GM23248 (cell line): ENCODE data around the gene THADA. TPM values are rescaled to one million over a fixed set of nuclear protein-coding genes. Genes with fewer than 3 reads are reported as not detected.

Experiments
- DNase-seq: peaks from one replicate; pipeline ENCODE4 v3.0.0-alpha.2; 2015
- H2AFZ ChIP-seq: fragments of 200-600 bp; sonication (generic); 2 replicates; pipeline ENCODE4 v1.6.1; 2016; ENCODE audit warnings: antibody characterized with exemption
- H3F3A ChIP-seq: fragments of 200-600 bp; sonication (generic); 2 replicates; pipeline ENCODE4 v1.6.1; 2016; ENCODE audit warnings: mild to moderate bottlenecking, antibody characterized with exemption, mixed run types; ENCODE audit not compliant: insufficient read depth
- H3K27ac ChIP-seq: fragments of 200-600 bp; sonication (generic); 2 replicates; pipeline ENCODE4 v1.5.1; 2016; ENCODE audit warnings: mild to moderate bottlenecking
- H3K27me3 ChIP-seq: fragments of 200-600 bp; sonication (generic); replicated peaks from 2 replicates; pipeline ENCODE4 v1.6.1; 2016; ENCODE audit warnings: mild to moderate bottlenecking; ENCODE audit not compliant: insufficient read depth
- H3K36me3 ChIP-seq: fragments of 200-600 bp; sonication (generic); 2 replicates; pipeline ENCODE4 v1.6.1; 2016; ENCODE audit warnings: low read depth, mild to moderate bottlenecking
- H3K4me1 ChIP-seq: fragments of 200-600 bp; sonication (generic); 2 replicates; pipeline ENCODE4 v1.6.1; 2016; ENCODE audit warnings: mild to moderate bottlenecking; ENCODE audit not compliant: insufficient read depth
- H3K4me2 ChIP-seq: fragments of 200-600 bp; sonication (generic); one replicate; pipeline ENCODE4 v1.6.1; 2016; ENCODE audit warnings: mild to moderate bottlenecking; ENCODE audit not compliant: unreplicated experiment
- H3K4me3 ChIP-seq: fragments of 200-600 bp; sonication (generic); 2 replicates; pipeline ENCODE4 v1.5.1; 2016; ENCODE audit warnings: mild to moderate bottlenecking
- H3K79me2 ChIP-seq: fragments of 200-600 bp; sonication (generic); 2 replicates; pipeline ENCODE4 v1.6.1; 2016; ENCODE audit warnings: mild to moderate bottlenecking; ENCODE audit not compliant: insufficient read depth
- H3K9ac ChIP-seq: fragments of 200-600 bp; sonication (generic); 2 replicates; pipeline ENCODE4 v1.6.1; 2016; ENCODE audit warnings: mild to moderate bottlenecking
- H3K9me2 ChIP-seq: fragments of 200-600 bp; sonication (generic); 2 replicates; pipeline ENCODE4 v1.6.1; 2016; ENCODE audit warnings: mixed run types, mild to moderate bottlenecking, moderate library complexity; ENCODE audit not compliant: insufficient read depth
- H3K9me3 ChIP-seq: fragments of 200-600 bp; sonication (generic); one replicate; pipeline ENCODE4 v1.6.1; 2017; ENCODE audit warnings: low read depth
- H4K20me1 ChIP-seq: fragments of 200-600 bp; sonication (generic); 2 replicates; pipeline ENCODE4 v1.6.0; 2016; ENCODE audit not compliant: insufficient read depth
- EZH2 ChIP-seq: fragments of 200-600 bp; sonication (generic); IDR thresholded peaks from 2 replicates; pipeline ENCODE4 v1.6.1; 2018; ENCODE audit warnings: antibody characterized with exemption, mild to moderate bottlenecking; ENCODE audit not compliant: insufficient read depth, poor library complexity, severe bottlenecking
- EZH2phosphoT487 ChIP-seq: fragments of 200-600 bp; sonication (generic); IDR thresholded peaks from 2 replicates; pipeline ENCODE4 v1.6.1; 2018; ENCODE audit warnings: antibody characterized with exemption, moderate library complexity, mild to moderate bottlenecking, low read depth; ENCODE audit not compliant: insufficient read depth
- WGBS, 2 experiments: methylation state at CpG; one replicate each; pipeline ENCODE4 v1.1.6; 2015 to 2017; ENCODE audit warnings: low lambda C conversion rate in 2 of 2, low coverage in 1 of 2; ENCODE audit errors: missing lambda C conversion rate in 2 of 2; 5-methylcytosine and 5-hydroxymethylcytosine counted together
- in situ Hi-C: fragments of 300-500 bp; cut with MboI; formaldehyde crosslinking; loops from 2 replicates; pipeline ENCODE4 v1.15.0; 2020
- polyA plus RNA-seq: library from polyadenylated mRNA; unstranded; fragments of >200 nt; fragmentation: Nextera tagmentation; extraction: Ambion mirVana; gene quantifications from 2 replicates; pipeline ENCODE4 v1.2.1, GENCODE V29; 2016
- total RNA-seq: library from RNA; depleted of rRNA; stranded (reverse); fragments of >200 nt; shearing (Covaris generic); gene quantifications from 2 replicates; pipeline ENCODE4 v1.2.3, GENCODE V29; 2014

THADA gene
- total and polyA plus RNA-seq, 2 experiments from 2014 or later = 14.1 to 15.8 TPM

DNA sequence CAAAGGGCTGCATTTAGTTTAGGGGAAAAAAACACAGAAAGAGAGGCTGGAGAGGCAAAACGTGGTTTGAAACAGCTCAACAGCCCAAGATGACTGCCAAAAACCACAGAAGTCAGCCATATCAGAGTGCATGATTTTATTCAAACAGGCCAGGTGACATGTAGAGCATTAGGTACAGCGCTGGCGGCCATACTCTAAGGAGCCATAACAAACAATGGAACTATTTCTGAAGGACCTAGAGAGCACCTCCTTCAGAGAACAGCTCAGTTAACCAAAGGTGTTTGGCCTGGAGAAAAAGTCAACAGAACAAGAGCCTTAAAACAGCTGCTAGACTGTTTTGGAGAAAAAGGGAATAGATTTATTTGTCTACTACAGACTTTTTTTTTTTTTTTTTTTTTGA, 2.6 kb downstream of the THADA start:
- Histone ChIP-seq H3K27ac (no peak overlapping the region), H3K27me3 (no peaks in the 10 kb centered on the region), H3K9me2 (no peaks in the 10 kb centered on the region), H3K9me3 (no peaks in the 10 kb centered on the region), H3K4me3 (no peak overlapping the region), H3K79me2 (peaks cover 25% of the 10 kb centered on the region), H4K20me1 (no peaks in the 10 kb centered on the region), H3K9ac (no peak overlapping the region), H3K4me1 (peaks cover 29% of the 10 kb centered on the region), H3F3A (peaks cover 17% of the 10 kb centered on the region), H2AFZ (no peak overlapping the region), H3K4me2 (peak overlapping the region; percentile 41), H3K36me3 (peaks cover 4% of the 10 kb centered on the region; the same call in 1 of the 2 replicates)
- no peak for TF ChIP-seq EZH2phosphoT487
- TF ChIP-seq EZH2 = no peak
- WGBS, 2 experiments = 79 to 85% methylated on average over 3 of the region's 3 CpGs
- in situ Hi-C loops = no loop called here
- DNase-seq = peak; percentile 5

- peaks cover 29% of the 10 kb centered on the region for H3K4me1 ChIP-seq
- peak overlapping the region; percentile 6; the same call in 1 of the 2 replicates for H3K4me3 ChIP-seq
- peak overlapping the region; percentile 29 for H3K27ac ChIP-seq
- H3K9ac ChIP-seq = no peak overlapping the region
- TF ChIP-seq EZH2phosphoT487 = no peak
- no peak for TF ChIP-seq EZH2
- peak overlapping the region; percentile 41 for H3K4me2 ChIP-seq
- in situ Hi-C loops = no loop called here
- H2AFZ ChIP-seq = no peak overlapping the region
- H3K27me3 ChIP-seq = no peaks in the 10 kb centered on the region
- no peaks in the 10 kb centered on the region for H3K9me2 ChIP-seq
- no peaks in the 10 kb centered on the region for H3K9me3 ChIP-seq
- H3K36me3 ChIP-seq = peaks cover 4% of the 10 kb centered on the region; the same call in 1 of the 2 replicates
- H4K20me1 ChIP-seq = no peaks in the 10 kb centered on the region
- H3F3A ChIP-seq = peaks cover 17% of the 10 kb centered on the region
- H3K79me2 ChIP-seq = peaks cover 25% of the 10 kb centered on the region
- peak; percentile 78 for DNase-seq
Measured at GRCh38 chr2:43592443-43592842, 3.4 kb downstream of the THADA start.

GRCh38 chr2:43585708-43586107, 10.1 kb downstream of the THADA start:
- DNase-seq = no peak
- no peak overlapping the region for H3K4me3 ChIP-seq
- no peak overlapping the region for H3K27ac ChIP-seq
- H3K4me1 ChIP-seq = no peaks in the 10 kb centered on the region
- H2AFZ ChIP-seq = no peak overlapping the region
- H3K9me3 ChIP-seq = no peaks in the 10 kb centered on the region
- H3K9ac ChIP-seq = no peak overlapping the region
- H3K4me2 ChIP-seq = no peak overlapping the region
- no peak for TF ChIP-seq EZH2
- no peak for TF ChIP-seq EZH2phosphoT487
- H3K9me2 ChIP-seq = no peaks in the 10 kb centered on the region
- H4K20me1 ChIP-seq = no peaks in the 10 kb centered on the region
- no peaks in the 10 kb centered on the region for H3K27me3 ChIP-seq
- no peaks in the 10 kb centered on the region for H3F3A ChIP-seq
- peaks cover 28% of the 10 kb centered on the region for H3K36me3 ChIP-seq
- in situ Hi-C loops = no loop called here
- WGBS, 2 experiments = 94 to 95% methylated on average over 3 of the region's 3 CpGs
- H3K79me2 ChIP-seq = 0 out of 2 replicates have a peak, but pooled peaks cover 3% of the 10 kb centered on the region

GRCh38 chr2:43579275-43579981, 16.4 kb downstream of the THADA start:
- in situ Hi-C loops = no loop called here
- no peak for DNase-seq
- 82% methylated on average over 5 of the region's 5 CpGs for WGBS, 2 experiments
- TF ChIP-seq EZH2 (no peak), EZH2phosphoT487 (no peak)
- Histone ChIP-seq H4K20me1 (no peaks in the 10 kb centered on the region), H3K27me3 (no peaks in the 10 kb centered on the region), H3K4me3 (no peak overlapping the region), H3K4me2 (no peak overlapping the region), H3K9ac (no peak overlapping the region), H3K4me1 (peaks cover 4% of the 10 kb centered on the region; the same call in 1 of the 2 replicates), H3K9me2 (no peaks in the 10 kb centered on the region), H3K79me2 (no peaks in the 10 kb centered on the region), H2AFZ (no peak overlapping the region), H3K27ac (no peak overlapping the region), H3K36me3 (peaks cover 30% of the 10 kb centered on the region), H3F3A (peaks cover 10% of the 10 kb centered on the region; the same call in 1 of the 2 replicates), H3K9me3 (no peaks in the 10 kb centered on the region)
